Ectodermal cell (in vitro differentiated cells): ENCODE data around the gene MECP2.

Experiments
- H3K27ac ChIP-seq: 2 replicates; pipeline ENCODE4 v1.7.0; 2013; ENCODE audit warnings: mild to moderate bottlenecking, low read depth, low read length; ENCODE audit not compliant: insufficient read depth, poor library complexity, severe bottlenecking
- H3K27me3 ChIP-seq: 2 replicates; pipeline ENCODE4 v1.7.0; 2013; ENCODE audit warnings: mild to moderate bottlenecking, low read length; ENCODE audit not compliant: insufficient read depth, control insufficient read depth, poor library complexity, severe bottlenecking
- H3K36me3 ChIP-seq: one replicate; pipeline ENCODE4 v1.7.0; 2013; ENCODE audit warnings: low read length; ENCODE audit not compliant: control insufficient read depth, insufficient read depth
- H3K4me1 ChIP-seq: one replicate; pipeline ENCODE4 v1.7.0; 2013; ENCODE audit warnings: low read length; ENCODE audit not compliant: control insufficient read depth, insufficient read depth
- H3K4me3 ChIP-seq: 2 replicates; pipeline ENCODE4 v1.7.0; 2013; ENCODE audit warnings: low read depth, low read length, control low read depth; ENCODE audit not compliant: insufficient read depth
- H3K9me3 ChIP-seq: 2 replicates; pipeline ENCODE4 v1.7.0; 2013; ENCODE audit warnings: mild to moderate bottlenecking, low read length, moderate library complexity; ENCODE audit not compliant: control insufficient read depth
- WGBS, 2 experiments: methylation state at CpG; one replicate each; pipeline ENCODE4 v1.1.7; 2013; ENCODE audit warnings: missing lambda C conversion rate in 2 of 2; 5-methylcytosine and 5-hydroxymethylcytosine counted together

MECP2 gene

GRCh38 chrX:154038656-154039055 lies 58.9 kb downstream of the MECP2 start:
- no peaks in the 10 kb centered on the region for H3K9me3 ChIP-seq
- H3K4me1 ChIP-seq = peaks cover 8% of the 10 kb centered on the region
- no peak overlapping the region for H3K27ac ChIP-seq
- no peak overlapping the region for H3K4me3 ChIP-seq
- H3K36me3 ChIP-seq = no peaks in the 10 kb centered on the region
- WGBS, 2 experiments = 90 to 96% methylated on average over 5 of the region's 5 CpGs
- H3K27me3 ChIP-seq = no peaks in the 10 kb centered on the region

GRCh38 chrX:154037754-154038153 lies 59.8 kb downstream of the MECP2 start:
- Histone ChIP-seq H3K4me3 (no peak overlapping the region), H3K36me3 (no peaks in the 10 kb centered on the region), H3K9me3 (no peaks in the 10 kb centered on the region), H3K27ac (no peak overlapping the region), H3K4me1 (peaks cover 8% of the 10 kb centered on the region), H3K27me3 (no peaks in the 10 kb centered on the region)
- 94 to 97% methylated on average over 4 to 5 of the region's 5 CpGs for WGBS, 2 experiments

GRCh38 chrX:154036513-154036912 lies 61.0 kb downstream of the MECP2 start:
- Histone ChIP-seq H3K27ac (no peak overlapping the region), H3K9me3 (no peaks in the 10 kb centered on the region), H3K4me1 (peaks cover 2% of the 10 kb centered on the region), H3K27me3 (no peaks in the 10 kb centered on the region), H3K36me3 (no peaks in the 10 kb centered on the region), H3K4me3 (no peak overlapping the region)
- 31 to 36% methylated on average over 7 to 8 of the region's 8 CpGs for WGBS, 2 experiments

GRCh38 chrX:154033848-154034247 lies 63.7 kb downstream of the MECP2 start:
- no peaks in the 10 kb centered on the region for H3K27me3 ChIP-seq
- H3K4me3 ChIP-seq = no peak overlapping the region
- 85 to 95% methylated on average over 2 of the region's 2 CpGs for WGBS, 2 experiments
- H3K4me1 ChIP-seq = no peaks in the 10 kb centered on the region
- H3K27ac ChIP-seq = no peak overlapping the region
- H3K9me3 ChIP-seq = no peaks in the 10 kb centered on the region
- no peaks in the 10 kb centered on the region for H3K36me3 ChIP-seq

GRCh38 chrX:154032653-154033052 lies 64.9 kb downstream of the MECP2 start:
- H3K4me3 ChIP-seq = no peak overlapping the region
- H3K9me3 ChIP-seq = no peaks in the 10 kb centered on the region
- no peaks in the 10 kb centered on the region for H3K27me3 ChIP-seq
- H3K27ac ChIP-seq = no peak overlapping the region
- H3K4me1 ChIP-seq = no peaks in the 10 kb centered on the region
- no peaks in the 10 kb centered on the region for H3K36me3 ChIP-seq
- WGBS, 2 experiments = 35 to 52% methylated on average over 9 of the region's 9 CpGs

- no peak overlapping the region for H3K4me3 ChIP-seq
- 95 to 96% methylated on average over 11 of the region's 11 CpGs for WGBS, 2 experiments
Observed at GRCh38 chrX:154032160-154032559, 65.4 kb downstream of the MECP2 start.

GRCh38 chrX:154030715-154031305 lies 66.7 kb downstream of the MECP2 start:
- 96 to 97% methylated on average over 29 of the region's 29 CpGs for WGBS, 2 experiments
- no peaks in the 10 kb centered on the region for H3K4me1 ChIP-seq
- H3K36me3 ChIP-seq = no peaks in the 10 kb centered on the region
- H3K9me3 ChIP-seq = no peaks in the 10 kb centered on the region
- H3K27me3 ChIP-seq = no peaks in the 10 kb centered on the region
- H3K4me3 ChIP-seq = no peak overlapping the region
- H3K27ac ChIP-seq = no peak overlapping the region

More at GRCh38 chrX:154032160-154032559, 65.4 kb downstream of the MECP2 start:
- Histone ChIP-seq H3K9me3 (no peaks in the 10 kb centered on the region), H3K4me1 (no peaks in the 10 kb centered on the region), H3K27me3 (no peaks in the 10 kb centered on the region), H3K27ac (no peak overlapping the region), H3K36me3 (no peaks in the 10 kb centered on the region)

GRCh38 chrX:154030266-154030665 lies 67.3 kb downstream of the MECP2 start:
- no peaks in the 10 kb centered on the region for H3K27me3 ChIP-seq
- H3K4me3 ChIP-seq = no peak overlapping the region
- H3K27ac ChIP-seq = no peak overlapping the region
- H3K36me3 ChIP-seq = no peaks in the 10 kb centered on the region
- no peaks in the 10 kb centered on the region for H3K9me3 ChIP-seq
- 97 to 98% methylated on average over 20 of the region's 20 CpGs for WGBS, 2 experiments
- H3K4me1 ChIP-seq = no peaks in the 10 kb centered on the region

- Histone ChIP-seq H3K4me3 (no peak overlapping the region), H3K27me3 (no peaks in the 10 kb centered on the region), H3K27ac (no peak overlapping the region), H3K9me3 (no peaks in the 10 kb centered on the region), H3K4me1 (no peaks in the 10 kb centered on the region), H3K36me3 (no peaks in the 10 kb centered on the region)
- WGBS, 2 experiments = 92 to 95% methylated on average over 6 to 8 of the region's 8 CpGs
Observed at GRCh38 chrX:154029439-154029838, 68.1 kb downstream of the MECP2 start.

GRCh38 chrX:154028502-154029184 lies 68.9 kb downstream of the MECP2 start:
- H3K27me3 ChIP-seq = no peaks in the 10 kb centered on the region
- H3K27ac ChIP-seq = no peak overlapping the region
- H3K4me1 ChIP-seq = no peaks in the 10 kb centered on the region
- no peak overlapping the region for H3K4me3 ChIP-seq
- 93% methylated on average over 13 of the region's 13 CpGs for WGBS, 2 experiments
- no peaks in the 10 kb centered on the region for H3K36me3 ChIP-seq
- no peaks in the 10 kb centered on the region for H3K9me3 ChIP-seq
